ENCODE data around the gene CYP4B1. TPM values are rescaled to one million over a fixed set of nuclear protein-coding genes. Genes with fewer than 3 reads are reported as not detected.

The CYP4B1 gene
- not detected in 2 replicates for total RNA-seq

GRCh38 chr1:46798810-46799209 is at the start of gene CYP4B1:
Gene CYP4B1 (plus strand): TSS chr1:46799046. CDS start chr1:46799082, 36 bp downstream.

Other genes with a start within 250 kb of the CYP4B1 start
- not detected in 2 replicates for gene KNCN, start 247.4 kb upstream of the CYP4B1 start, total RNA-seq
- 9.6 and 14.4 TPM in 2 replicates for gene MKNK1, start 194.8 kb upstream of the CYP4B1 start, total RNA-seq
- gene MOB3C, start 182.2 kb upstream of the CYP4B1 start, total RNA-seq, result 4.4 and 4.8 TPM in 2 replicates
- gene ATPAF1, start 130.7 kb upstream of the CYP4B1 start, total RNA-seq, result 55.0 and 60.1 TPM in 2 replicates
- gene TEX38, start 127.2 kb upstream of the CYP4B1 start, total RNA-seq, result not detected in 2 replicates
- 28.7 and 30.3 TPM in 2 replicates for gene EFCAB14, start 79.9 kb upstream of the CYP4B1 start, total RNA-seq
- not detected in 2 replicates for gene CYP4A11, start 142.4 kb downstream of the CYP4B1 start, total RNA-seq
- under 0.01 TPM in 1 of 2 replicates, not detected in the other for gene CYP4X1, start 224.6 kb downstream of the CYP4B1 start, total RNA-seq

Data from bronchus fibroblast of lung (primary cell).